ENCODE results near the gene S100A10. TPM values are rescaled to one million over a fixed set of nuclear protein-coding genes. Genes with fewer than 3 reads are reported as not detected.

The S100A10 gene
- total RNA-seq, 1 experiment from 2014 or later, result 161 TPM

DNA sequence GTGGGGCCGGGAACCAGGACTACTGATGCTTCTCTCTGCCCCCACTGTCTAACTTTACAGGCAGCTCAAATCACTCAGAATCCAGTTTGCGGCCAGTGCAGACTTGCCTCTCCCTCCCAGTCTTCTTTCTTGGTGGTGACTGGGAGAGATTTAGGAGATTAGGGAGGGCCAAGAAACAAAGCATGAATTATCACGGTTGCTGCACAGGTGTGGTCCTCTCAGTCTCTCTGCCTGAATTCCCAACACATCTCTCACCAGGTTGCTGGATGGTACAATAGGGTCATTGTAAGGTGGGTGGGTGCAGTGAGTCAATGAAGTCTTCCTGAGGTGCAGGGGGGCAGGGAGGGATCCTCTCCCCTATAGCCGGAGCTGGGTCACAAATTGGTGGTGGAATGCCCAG, 30.6 kb upstream of the S100A10 start:
- Mint-ChIP-seq H3K9me3 (peaks cover 4% of the 10 kb centered on the region; the same call in 1 of the 2 replicates), H3K27ac (no peak overlapping the region), H3K4me3 (no peak overlapping the region), H3K4me1 (peaks cover 17% of the 10 kb centered on the region), H3K36me3 (no peaks in the 10 kb centered on the region), H3K27me3 (ENCODE audit: low read depth) (no peaks in the 10 kb centered on the region; the same call in 1 of the 2 replicates)
- no peak for ATAC-seq
- ChIA-PET CTCF (interaction anchor here (0.8 to 1.2 kb wide), 3 partner anchors 11 to 29 kb away, joined by 3 to 6 read pairs (median 3); no protein-coding TSS in a partner anchor), POLR2A (no interaction called here)
- no peak for DNase-seq (ENCODE audit: low spot score)
- no peak for TF ChIP-seq NFYB (CRISPR knock-in tag; conservative IDR thresholded peaks at IDR 0.05; ENCODE audit: low read depth)
- TF ChIP-seq ELF4 (CRISPR knock-in tag; IDR thresholded peaks at IDR 0.05; ENCODE audit: low read depth), result no peak
- TF ChIP-seq, protein P1, sequence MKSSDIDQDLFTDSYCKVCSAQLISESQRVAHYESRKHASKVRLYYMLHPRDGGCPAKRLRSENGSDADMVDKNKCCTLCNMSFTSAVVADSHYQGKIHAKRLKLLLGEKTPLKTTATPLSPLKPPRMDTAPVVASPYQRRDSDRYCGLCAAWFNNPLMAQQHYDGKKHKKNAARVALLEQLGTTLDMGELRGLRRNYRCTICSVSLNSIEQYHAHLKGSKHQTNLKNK (CRISPR knock-in tag; IDR thresholded peaks at IDR 0.05), result no peak
- no peak for TF ChIP-seq CREM (CRISPR knock-in tag; IDR thresholded peaks at IDR 0.05)
- TF ChIP-seq, protein P2, sequence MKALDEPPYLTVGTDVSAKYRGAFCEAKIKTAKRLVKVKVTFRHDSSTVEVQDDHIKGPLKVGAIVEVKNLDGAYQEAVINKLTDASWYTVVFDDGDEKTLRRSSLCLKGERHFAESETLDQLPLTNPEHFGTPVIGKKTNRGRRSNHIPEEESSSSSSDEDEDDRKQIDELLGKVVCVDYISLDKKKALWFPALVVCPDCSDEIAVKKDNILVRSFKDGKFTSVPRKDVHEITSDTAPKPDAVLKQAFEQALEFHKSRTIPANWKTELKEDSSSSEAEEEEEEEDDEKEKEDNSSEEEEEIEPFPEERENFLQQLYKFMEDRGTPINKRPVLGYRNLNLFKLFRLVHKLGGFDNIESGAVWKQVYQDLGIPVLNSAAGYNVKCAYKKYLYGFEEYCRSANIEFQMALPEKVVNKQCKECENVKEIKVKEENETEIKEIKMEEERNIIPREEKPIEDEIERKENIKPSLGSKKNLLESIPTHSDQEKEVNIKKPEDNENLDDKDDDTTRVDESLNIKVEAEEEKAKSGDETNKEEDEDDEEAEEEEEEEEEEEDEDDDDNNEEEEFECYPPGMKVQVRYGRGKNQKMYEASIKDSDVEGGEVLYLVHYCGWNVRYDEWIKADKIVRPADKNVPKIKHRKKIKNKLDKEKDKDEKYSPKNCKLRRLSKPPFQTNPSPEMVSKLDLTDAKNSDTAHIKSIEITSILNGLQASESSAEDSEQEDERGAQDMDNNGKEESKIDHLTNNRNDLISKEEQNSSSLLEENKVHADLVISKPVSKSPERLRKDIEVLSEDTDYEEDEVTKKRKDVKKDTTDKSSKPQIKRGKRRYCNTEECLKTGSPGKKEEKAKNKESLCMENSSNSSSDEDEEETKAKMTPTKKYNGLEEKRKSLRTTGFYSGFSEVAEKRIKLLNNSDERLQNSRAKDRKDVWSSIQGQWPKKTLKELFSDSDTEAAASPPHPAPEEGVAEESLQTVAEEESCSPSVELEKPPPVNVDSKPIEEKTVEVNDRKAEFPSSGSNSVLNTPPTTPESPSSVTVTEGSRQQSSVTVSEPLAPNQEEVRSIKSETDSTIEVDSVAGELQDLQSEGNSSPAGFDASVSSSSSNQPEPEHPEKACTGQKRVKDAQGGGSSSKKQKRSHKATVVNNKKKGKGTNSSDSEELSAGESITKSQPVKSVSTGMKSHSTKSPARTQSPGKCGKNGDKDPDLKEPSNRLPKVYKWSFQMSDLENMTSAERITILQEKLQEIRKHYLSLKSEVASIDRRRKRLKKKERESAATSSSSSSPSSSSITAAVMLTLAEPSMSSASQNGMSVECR (CRISPR knock-in tag; IDR thresholded peaks at IDR 0.05; ENCODE audit: borderline replicate concordance), result no peak
- TF ChIP-seq RORB (CRISPR knock-in tag; IDR thresholded peaks at IDR 0.05), result no peak
- TF ChIP-seq ZSCAN18 (CRISPR knock-in tag; IDR thresholded peaks at IDR 0.05), result no peak
- no peak for TF ChIP-seq OVOL2 (CRISPR knock-in tag; IDR thresholded peaks at IDR 0.05; ENCODE audit: borderline replicate concordance)
- TF ChIP-seq ZNF396 (CRISPR knock-in tag; IDR thresholded peaks at IDR 0.05; ENCODE audit: borderline replicate concordance), result no peak
- TF ChIP-seq ZNF219 (CRISPR knock-in tag; IDR thresholded peaks at IDR 0.05; ENCODE audit: borderline replicate concordance), result no peak
- no peak for TF ChIP-seq JAZF1 (CRISPR knock-in tag; IDR thresholded peaks at IDR 0.05)
- TF ChIP-seq NFATC4 (CRISPR knock-in tag; IDR thresholded peaks at IDR 0.05), result no peak
- TF ChIP-seq ZNF423 (CRISPR knock-in tag; IDR thresholded peaks at IDR 0.05), result no peak
- no peak for TF ChIP-seq ZNF512 (CRISPR knock-in tag; IDR thresholded peaks at IDR 0.05; ENCODE audit: borderline replicate concordance)
- TF ChIP-seq ZNF416 (CRISPR knock-in tag; IDR thresholded peaks at IDR 0.05), result no peak
- TF ChIP-seq, protein P3, sequence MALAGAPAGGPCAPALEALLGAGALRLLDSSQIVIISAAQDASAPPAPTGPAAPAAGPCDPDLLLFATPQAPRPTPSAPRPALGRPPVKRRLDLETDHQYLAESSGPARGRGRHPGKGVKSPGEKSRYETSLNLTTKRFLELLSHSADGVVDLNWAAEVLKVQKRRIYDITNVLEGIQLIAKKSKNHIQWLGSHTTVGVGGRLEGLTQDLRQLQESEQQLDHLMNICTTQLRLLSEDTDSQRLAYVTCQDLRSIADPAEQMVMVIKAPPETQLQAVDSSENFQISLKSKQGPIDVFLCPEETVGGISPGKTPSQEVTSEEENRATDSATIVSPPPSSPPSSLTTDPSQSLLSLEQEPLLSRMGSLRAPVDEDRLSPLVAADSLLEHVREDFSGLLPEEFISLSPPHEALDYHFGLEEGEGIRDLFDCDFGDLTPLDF (CRISPR knock-in tag; IDR thresholded peaks at IDR 0.05), result no peak
- no peak for TF ChIP-seq CREB1 (CRISPR knock-in tag; IDR thresholded peaks at IDR 0.05)
- no peak for TF ChIP-seq NR2C2 (CRISPR knock-in tag; IDR thresholded peaks at IDR 0.05)
- no peak for TF ChIP-seq ZNF671 (CRISPR knock-in tag; IDR thresholded peaks at IDR 0.05)

Measured in WTC11 (cell line).